ENCODE data around the gene PLXNB2. TPM values are rescaled to one million over a fixed set of nuclear protein-coding genes. Genes with fewer than 3 reads are reported as not detected.
A peak's percentile ranks its signal among the peaks of the same experiment; 100 is the strongest.

PLXNB2 gene
- total RNA-seq, 3 donors from 2014 or later (not counting 1 experiment from before 2014, with no cell fraction given), result 6.0 to 34.7 (median 18.9) TPM

- Mint-ChIP-seq H3K4me1 (peaks cover 4 to 16% of the 10 kb centered on the region in 2 donors), H3K4me3 (peak overlapping the region; percentile 67), H3K27ac (no peak overlapping the region), H3K9me3 (no peaks in the 10 kb centered on the region), H3K27me3 (ENCODE audit: low read depth in 2 of 2) (peaks cover 6 to 10% of the 10 kb centered on the region in 2 donors), H3K36me3 (no peaks in the 10 kb centered on the region)
- H3K4me3 ChIP-seq (ENCODE audit: low read length), result peak overlapping the region; percentile 20
- peaks cover 6% of the 10 kb centered on the region for H3K27me3 ChIP-seq (ENCODE audit: control insufficient read depth, insufficient read depth, low read length)
- no peak for ATAC-seq
- H3K27ac ChIP-seq (ENCODE audit: low read length), result no peak overlapping the region
- peaks cover 33% of the 10 kb centered on the region for H3K4me1 ChIP-seq (ENCODE audit: control insufficient read depth, insufficient read depth, low read length)
- intact Hi-C loops (cut with micrococcal nuclease), result no loop called here
- H3K36me3 ChIP-seq (ENCODE audit: control insufficient read depth, insufficient read depth, low read length), result no peaks in the 10 kb centered on the region
- 5% methylated on average over 18 of the region's 18 CpGs for WGBS (ENCODE audit: insufficient coverage)
- H3K9me3 ChIP-seq (ENCODE audit: control insufficient read depth, insufficient read depth, low read length), result no peaks in the 10 kb centered on the region
- no peak for DNase-seq
- no peak for TF ChIP-seq CTCF (IDR thresholded peaks at IDR 0.05)
These were observed 37.9 kb downstream of the PLXNB2 start for GRCh38 chr22:50269573-50269969.

GRCh38 chr22:50268655-50269113 is 38.8 kb downstream of the PLXNB2 start:
- no peak for ATAC-seq
- intact Hi-C loops (cut with micrococcal nuclease), result no loop called here
- H3K36me3 ChIP-seq (ENCODE audit: control insufficient read depth, insufficient read depth, low read length), result no peaks in the 10 kb centered on the region
- no peak overlapping the region for H3K27ac Mint-ChIP-seq
- H3K4me3 ChIP-seq (ENCODE audit: low read length), result no peak overlapping the region
- no peak for DNase-seq
- no peaks in the 10 kb centered on the region for H3K9me3 ChIP-seq (ENCODE audit: control insufficient read depth, insufficient read depth, low read length)
- peaks cover 33% of the 10 kb centered on the region for H3K4me1 ChIP-seq (ENCODE audit: control insufficient read depth, insufficient read depth, low read length)
- no peaks in the 10 kb centered on the region for H3K36me3 Mint-ChIP-seq
- peaks cover 6% of the 10 kb centered on the region for H3K27me3 ChIP-seq (ENCODE audit: control insufficient read depth, insufficient read depth, low read length)
- H3K27me3 Mint-ChIP-seq (ENCODE audit: low read depth in 2 of 2), result peaks cover 0 to 7% of the 10 kb centered on the region in 2 donors
- peaks cover 0 to 10% of the 10 kb centered on the region in 2 donors for H3K4me1 Mint-ChIP-seq
- H3K4me3 Mint-ChIP-seq, result no peak overlapping the region
- no peaks in the 10 kb centered on the region for H3K9me3 Mint-ChIP-seq
- WGBS (ENCODE audit: insufficient coverage), result 82% methylated on average over 9 of the region's 9 CpGs
- H3K27ac ChIP-seq (ENCODE audit: low read length), result no peak overlapping the region
- TF ChIP-seq CTCF (IDR thresholded peaks at IDR 0.05), result no peak

- Mint-ChIP-seq H3K4me3 (no peak overlapping the region), H3K27ac (no peak overlapping the region), H3K27me3 (ENCODE audit: low read depth in 2 of 2) (peaks cover 0 to 7% of the 10 kb centered on the region in 2 donors), H3K36me3 (no peaks in the 10 kb centered on the region), H3K9me3 (no peaks in the 10 kb centered on the region), H3K4me1 (peaks cover 0 to 10% of the 10 kb centered on the region in 2 donors)
- DNase-seq (peak in 1 of 2 donors; percentile 75), ATAC-seq (peak in 2 of 3 donors; percentile 24 to 26)
- Histone ChIP-seq H3K9me3 (ENCODE audit: control insufficient read depth, insufficient read depth, low read length) (no peaks in the 10 kb centered on the region), H3K27ac (ENCODE audit: low read length) (no peak overlapping the region), H3K36me3 (ENCODE audit: control insufficient read depth, insufficient read depth, low read length) (no peaks in the 10 kb centered on the region), H3K4me3 (ENCODE audit: low read length) (no peak overlapping the region), H3K27me3 (ENCODE audit: control insufficient read depth, insufficient read depth, low read length) (peaks cover 8% of the 10 kb centered on the region), H3K4me1 (ENCODE audit: control insufficient read depth, insufficient read depth, low read length) (peaks cover 33% of the 10 kb centered on the region)
- intact Hi-C loops (cut with micrococcal nuclease), result no loop called here
- TF ChIP-seq CTCF (IDR thresholded peaks at IDR 0.05), result no peak
- WGBS (ENCODE audit: insufficient coverage), result 25% methylated on average over 75 of the region's 75 CpGs
These were observed 39.7 kb downstream of the PLXNB2 start for GRCh38 chr22:50267591-50268390.

Data from natural killer cell (primary cell).